NCI-H187 (cell line): ENCODE data around the gene PRSS22.

Experiments
- DNase-seq, 2 experiments: peaks; one replicate each; lab custom pipeline; 2025; lab: John Stamatoyannopoulos, UW

PRSS22 gene

GRCh38 chr16:2857451-2858244 lies at the start of gene PRSS22:
Gene PRSS22, minus strand, starts transcription at chr16:2858170. Its CDS starts 66 bp downstream, at chr16:2858104.
- no peak for DNase-seq

GRCh38 chr16:2907084-2907753 lies 49.2 kb upstream of the PRSS22 start:
- peak in 1 of 2 experiments; percentile 20 for DNase-seq

- DNase-seq = no peak
Measured at GRCh38 chr16:2905988-2906387, 48.0 kb upstream of the PRSS22 start.

- peak; percentile 100 for DNase-seq
Measured at GRCh38 chr16:2905241-2905987, 47.4 kb upstream of the PRSS22 start.

GRCh38 chr16:2904922-2905240 lies 46.9 kb upstream of the PRSS22 start:
- DNase-seq = no peak

- peak; percentile 82 to 97 for DNase-seq
Measured at GRCh38 chr16:2904100-2904921, 46.3 kb upstream of the PRSS22 start.

- DNase-seq = no peak
Measured at GRCh38 chr16:2902337-2903130, 44.6 kb upstream of the PRSS22 start.

GRCh38 chr16:2900526-2901075 lies 42.6 kb upstream of the PRSS22 start:
- DNase-seq = no peak

- no peak for DNase-seq
Measured at GRCh38 chr16:2899564-2900072, 41.6 kb upstream of the PRSS22 start.

GRCh38 chr16:2898831-2899563 lies 41.0 kb upstream of the PRSS22 start:
- no peak for DNase-seq

- no peak for DNase-seq
Measured at GRCh38 chr16:2897110-2897509, 39.1 kb upstream of the PRSS22 start.

- no peak for DNase-seq
Measured at GRCh38 chr16:2896480-2897010, 38.6 kb upstream of the PRSS22 start.

- no peak for DNase-seq
Measured at GRCh38 chr16:2895813-2896212, 37.8 kb upstream of the PRSS22 start.

- DNase-seq = no peak
Measured at GRCh38 chr16:2894231-2894630, 36.3 kb upstream of the PRSS22 start.

GRCh38 chr16:2884041-2884451 lies 26.1 kb upstream of the PRSS22 start:
- DNase-seq = no peak

GRCh38 chr16:2883458-2883908 lies 25.5 kb upstream of the PRSS22 start:
- DNase-seq = no peak

- DNase-seq = peak; percentile 98 to 100
Measured at GRCh38 chr16:2882650-2883457, 24.9 kb upstream of the PRSS22 start, which contains the start of gene FLYWCH2. Gene FLYWCH2, plus strand, starts transcription at chr16:2883215. Its CDS starts 13,235 bp downstream, at chr16:2896450.
